SKM-1 treated with dmso at 0.1 percent for 144 hours (cell line): Measurements from ENCODE around the gene NEUROD4.

ENCODE experiments used
- DNase-seq: peaks from one replicate; lab custom pipeline; 2025; ENCODE audit not compliant: unreplicated experiment; lab: John Stamatoyannopoulos, UW

NEUROD4 gene

DNA sequence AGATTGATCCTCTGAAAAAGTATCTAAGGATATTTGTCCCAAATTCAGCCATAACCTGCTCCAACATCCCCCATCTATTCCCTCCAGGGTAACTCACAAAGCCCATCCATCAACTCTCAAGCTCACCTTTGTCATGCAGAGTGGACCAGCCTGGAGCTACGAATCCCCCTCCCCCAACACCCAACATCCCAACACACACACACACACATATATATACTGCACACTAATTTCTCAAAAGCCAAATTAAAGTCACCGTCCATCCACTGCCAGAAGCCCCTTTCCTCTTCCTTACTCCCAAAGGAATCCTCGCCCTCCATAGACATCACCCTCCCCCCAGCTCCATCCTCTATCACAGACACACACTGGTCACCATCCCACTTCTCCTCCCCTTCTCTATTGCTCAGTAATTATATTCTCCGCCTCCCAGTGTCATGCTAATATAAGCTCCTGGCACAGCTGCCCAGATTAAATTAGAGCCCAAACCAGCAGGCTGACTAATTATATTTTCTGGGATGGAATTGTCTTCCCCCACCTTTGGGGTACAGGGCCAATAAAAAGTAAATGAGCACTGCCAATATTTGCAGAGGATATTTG, 21.7 kb upstream of the NEUROD4 start:
- DNase-seq, result no peak

DNA sequence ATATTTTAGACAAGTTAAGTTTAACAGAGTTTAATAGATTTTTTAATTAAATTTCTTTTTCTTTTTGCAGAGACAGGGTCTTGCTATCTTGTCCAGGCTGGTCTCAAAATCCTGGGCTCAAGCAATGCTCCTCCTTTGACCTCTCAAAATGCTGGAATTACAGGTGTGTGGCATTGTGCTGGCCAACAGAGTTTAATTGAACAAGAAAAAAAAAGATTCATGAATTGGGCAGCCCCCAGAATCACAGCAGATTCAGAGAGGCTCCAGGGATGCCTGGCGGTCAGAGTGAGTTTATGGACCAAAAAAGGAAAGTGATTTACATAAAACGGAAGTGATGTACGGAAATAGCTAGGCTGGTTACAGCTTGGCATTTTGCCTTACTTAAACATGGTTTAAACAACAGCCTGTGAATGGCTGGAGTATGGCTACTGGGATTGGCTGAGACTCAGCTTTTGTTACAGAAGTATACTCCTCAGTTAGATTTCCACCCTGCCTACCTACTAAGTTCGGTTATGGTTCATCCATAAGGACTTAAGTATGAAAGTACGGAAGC, 20.7 kb upstream of the NEUROD4 start:
- DNase-seq, result no peak

DNA sequence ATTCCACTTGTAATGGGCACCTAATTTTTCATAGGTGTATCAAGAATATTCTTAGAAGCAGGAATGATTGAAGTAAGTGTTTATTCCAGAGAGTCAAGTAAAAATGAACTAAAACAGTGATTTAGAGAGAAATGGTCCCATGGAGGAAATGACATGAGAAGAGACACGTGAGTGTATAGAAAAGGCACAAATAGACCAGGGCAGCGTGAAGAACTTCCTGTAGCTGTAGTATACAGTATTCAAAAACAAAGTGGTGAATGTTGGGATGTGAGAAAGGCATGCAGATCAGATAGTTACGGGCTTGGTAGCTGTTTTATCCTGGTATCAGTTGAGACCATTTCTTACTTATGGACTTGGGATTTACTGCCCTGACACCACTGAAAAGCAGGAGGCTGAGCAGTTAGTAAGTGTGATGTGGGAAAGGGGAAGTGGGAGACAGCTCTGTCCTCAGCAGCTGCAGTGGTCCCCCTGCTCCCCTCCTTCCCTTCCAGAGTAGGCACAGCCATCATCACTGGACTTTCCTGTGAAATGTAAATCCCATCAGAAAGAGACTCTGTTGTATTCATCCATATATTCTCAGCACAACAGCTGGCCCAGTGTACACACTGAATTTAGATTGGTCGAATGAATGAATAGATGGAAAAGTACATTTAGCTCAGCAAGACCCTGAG, 18.4 kb upstream of the NEUROD4 start:
- no peak for DNase-seq

DNA sequence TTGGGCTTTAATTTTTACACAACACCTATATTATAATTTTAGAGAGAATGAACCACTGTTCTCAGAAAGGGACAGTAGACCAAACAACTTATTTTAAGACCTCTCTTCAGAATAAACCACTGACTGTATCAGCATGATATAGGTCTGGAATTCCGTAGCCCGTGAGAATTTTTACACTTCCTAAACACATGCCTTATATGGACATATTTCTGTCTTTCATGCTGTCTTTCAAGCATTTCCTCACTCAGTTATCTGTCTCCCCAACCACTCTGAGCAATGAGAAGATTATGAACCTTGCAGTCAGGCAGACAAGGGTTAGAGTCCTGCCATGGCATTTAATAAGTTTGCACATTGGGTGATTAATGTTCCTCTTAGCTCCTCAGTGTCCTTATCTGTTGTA, 17.4 kb upstream of the NEUROD4 start:
- no peak for DNase-seq

DNA sequence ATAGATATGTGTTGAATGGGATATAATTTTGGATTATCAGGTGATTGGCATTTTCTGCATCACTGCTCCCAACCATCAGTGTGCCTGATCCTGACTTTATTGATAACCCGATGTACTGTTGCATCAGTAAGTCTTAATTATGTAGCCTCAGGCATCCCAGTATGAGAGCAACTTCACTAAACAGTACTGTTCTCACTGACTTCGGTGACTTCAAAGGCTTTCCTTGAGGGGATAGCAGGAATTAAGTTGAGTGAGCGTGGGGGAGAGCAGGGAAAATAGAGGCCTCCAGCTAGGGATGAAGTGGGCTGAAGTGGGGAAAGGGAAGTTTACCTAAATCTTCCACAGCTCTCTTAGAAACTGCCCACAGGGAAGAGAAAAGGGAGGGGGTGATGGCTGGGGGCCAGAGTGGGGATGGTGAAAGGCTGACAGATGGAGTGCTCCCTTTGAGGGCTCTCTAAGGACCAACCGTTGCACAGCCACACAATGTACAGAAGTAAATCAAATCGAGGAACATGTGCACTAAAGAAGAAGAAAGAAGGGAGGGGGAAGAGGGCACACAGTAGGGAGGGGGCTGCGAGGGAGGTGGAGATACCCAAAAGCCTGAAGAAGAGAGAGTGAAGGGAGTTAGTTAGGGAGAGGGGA, 10.7 kb upstream of the NEUROD4 start:
- DNase-seq, result no peak

DNA sequence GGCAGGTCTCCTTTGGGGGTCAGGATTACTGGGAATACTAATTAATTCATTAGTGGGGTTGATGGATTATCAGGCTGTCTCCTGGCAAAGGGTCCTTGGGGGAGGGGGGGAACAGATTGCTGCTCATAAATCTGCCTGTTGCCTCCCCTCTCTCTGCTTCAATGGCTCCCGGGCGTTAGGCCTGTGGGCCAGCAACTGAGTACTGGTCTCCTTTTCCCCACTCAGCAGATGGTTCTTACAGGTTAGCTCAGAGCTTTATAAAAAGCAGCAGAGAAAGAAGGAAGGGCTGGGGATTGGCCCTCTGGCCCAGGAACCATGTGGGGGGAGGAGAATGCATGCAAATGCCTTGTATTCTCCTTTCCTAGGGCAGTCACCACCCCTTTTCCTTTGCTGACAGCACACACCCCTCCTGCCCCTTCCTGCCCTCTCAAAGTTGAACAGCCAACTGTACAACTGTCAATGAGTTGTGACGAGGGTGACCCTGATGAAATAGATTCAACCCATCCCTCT, 2.3 kb upstream of the NEUROD4 start:
- no peak for DNase-seq

DNA sequence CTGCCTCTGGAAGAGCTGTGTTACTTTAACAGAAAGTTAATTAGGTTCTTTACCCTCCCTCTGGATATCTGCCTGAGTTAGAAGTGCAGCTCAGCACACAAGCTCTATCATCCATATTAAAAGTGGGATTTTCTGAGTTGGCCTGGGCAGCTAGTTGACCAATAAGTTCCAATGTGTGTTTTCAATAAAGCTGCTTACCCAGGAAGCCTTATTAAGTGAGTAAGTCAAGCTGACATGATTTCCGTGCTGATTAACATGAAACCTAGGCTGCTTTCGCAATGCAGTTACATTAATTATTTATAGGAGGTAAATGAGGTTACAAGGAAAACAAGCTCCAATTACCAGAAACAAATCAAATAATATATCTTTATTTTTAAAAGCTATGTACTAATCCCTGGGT, 4.8 kb downstream of the NEUROD4 start:
- DNase-seq, result no peak

DNA sequence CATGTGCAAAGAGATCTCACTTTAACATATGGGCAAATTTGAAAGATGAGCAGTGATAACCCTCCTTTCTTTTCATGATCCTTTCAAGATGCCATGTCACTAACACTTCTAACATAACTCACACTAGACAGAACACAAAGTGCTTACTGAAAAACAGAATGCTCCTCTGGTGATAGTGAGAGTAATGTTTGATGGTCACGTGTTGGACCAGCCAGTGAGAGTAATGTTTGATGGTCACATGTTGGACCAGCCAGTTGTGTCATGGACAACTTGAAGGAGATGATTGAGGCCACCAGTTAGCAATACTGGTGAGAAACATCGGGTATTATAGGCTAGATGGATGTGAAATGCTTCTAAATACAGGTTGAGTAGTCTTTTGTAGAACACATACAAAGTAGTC, 5.7 kb downstream of the NEUROD4 start:
- DNase-seq, result no peak

DNA sequence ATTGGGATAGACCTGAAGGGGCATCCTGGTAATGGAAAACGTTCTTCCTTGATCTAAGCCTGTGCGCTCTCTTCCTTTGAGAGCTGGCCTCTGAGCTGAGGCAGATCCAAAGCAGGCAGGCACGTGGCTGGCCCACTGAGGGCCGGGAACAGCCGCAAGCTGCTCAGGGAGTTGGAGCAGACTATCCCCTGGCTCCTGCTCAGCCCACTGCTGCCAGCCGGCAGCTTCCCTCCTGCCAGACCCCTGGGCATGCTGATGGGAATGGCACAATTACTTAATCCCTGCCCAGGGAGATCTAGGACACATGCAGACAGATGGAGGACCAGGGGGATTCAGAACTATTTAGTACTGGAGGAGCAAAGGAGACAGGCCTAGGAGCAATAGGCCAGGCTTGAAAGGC, 14.4 kb downstream of the NEUROD4 start:
- no peak for DNase-seq

DNA sequence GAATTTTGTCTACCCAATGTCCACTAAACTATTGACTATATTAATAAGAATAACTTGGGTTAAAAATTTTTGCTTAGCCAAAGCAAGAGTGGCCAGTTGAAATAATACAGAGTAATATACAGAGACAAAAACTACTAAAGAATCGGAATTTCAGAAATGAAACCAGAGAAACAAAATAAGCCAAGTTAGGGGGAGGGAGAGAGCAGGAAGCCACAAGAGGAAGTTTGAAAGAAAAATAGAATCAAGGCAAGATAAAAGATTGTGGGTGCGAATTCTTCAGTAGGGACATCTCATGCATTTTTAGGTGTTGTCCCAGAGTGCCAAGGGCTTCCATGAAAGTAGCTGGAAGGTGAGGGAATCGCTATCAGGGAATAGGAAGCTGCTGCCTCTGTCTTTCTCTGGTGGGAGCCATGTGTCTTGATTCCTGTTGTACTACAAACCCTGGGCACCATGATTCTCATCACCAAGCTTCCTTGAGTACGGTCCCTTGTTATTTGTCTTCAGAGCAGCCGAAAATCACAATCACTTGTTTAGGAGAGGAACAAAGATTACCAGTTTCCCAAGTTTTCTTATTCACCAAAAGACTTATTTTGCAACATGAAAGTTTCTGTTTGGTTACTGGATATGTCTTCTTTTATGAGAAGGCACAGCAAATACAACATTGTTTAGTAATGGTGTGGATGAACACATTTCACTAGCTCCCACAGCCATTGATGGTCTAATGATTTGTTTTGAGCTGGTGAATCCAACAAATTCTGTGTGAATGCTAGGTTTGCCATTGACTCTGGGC, 16.7 kb downstream of the NEUROD4 start:
- DNase-seq, result peak; percentile 5

DNA sequence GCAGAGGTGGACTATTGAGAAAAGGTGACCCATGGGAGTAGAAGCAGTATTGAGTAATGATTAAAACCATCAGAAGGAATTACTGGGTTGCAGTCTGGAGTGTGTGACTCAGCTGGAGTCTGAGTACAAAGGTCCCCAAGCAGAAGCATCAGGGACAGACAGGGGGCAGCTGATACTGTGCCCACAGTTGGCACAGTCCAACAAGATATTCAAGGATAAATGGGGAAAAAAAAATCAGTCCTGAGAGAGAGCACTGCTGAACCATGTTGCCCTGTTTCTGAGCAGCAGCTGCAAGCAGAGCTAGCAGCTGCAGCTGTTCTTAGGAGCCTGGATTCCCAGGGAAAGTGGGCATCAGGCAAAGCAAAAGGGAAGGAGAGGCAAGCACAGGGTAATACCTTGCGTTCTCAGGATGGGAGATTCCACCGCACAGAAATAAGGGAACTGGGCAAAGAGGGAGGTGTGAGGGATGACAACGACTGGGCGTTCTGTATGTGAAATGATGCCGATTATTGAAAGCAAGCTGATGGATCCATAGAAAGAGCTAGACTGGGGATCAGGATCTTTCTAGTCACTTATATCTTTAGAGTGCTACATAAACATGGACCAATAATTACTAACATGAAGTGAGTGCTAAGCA, 17.7 kb downstream of the NEUROD4 start:
- no peak for DNase-seq

DNA sequence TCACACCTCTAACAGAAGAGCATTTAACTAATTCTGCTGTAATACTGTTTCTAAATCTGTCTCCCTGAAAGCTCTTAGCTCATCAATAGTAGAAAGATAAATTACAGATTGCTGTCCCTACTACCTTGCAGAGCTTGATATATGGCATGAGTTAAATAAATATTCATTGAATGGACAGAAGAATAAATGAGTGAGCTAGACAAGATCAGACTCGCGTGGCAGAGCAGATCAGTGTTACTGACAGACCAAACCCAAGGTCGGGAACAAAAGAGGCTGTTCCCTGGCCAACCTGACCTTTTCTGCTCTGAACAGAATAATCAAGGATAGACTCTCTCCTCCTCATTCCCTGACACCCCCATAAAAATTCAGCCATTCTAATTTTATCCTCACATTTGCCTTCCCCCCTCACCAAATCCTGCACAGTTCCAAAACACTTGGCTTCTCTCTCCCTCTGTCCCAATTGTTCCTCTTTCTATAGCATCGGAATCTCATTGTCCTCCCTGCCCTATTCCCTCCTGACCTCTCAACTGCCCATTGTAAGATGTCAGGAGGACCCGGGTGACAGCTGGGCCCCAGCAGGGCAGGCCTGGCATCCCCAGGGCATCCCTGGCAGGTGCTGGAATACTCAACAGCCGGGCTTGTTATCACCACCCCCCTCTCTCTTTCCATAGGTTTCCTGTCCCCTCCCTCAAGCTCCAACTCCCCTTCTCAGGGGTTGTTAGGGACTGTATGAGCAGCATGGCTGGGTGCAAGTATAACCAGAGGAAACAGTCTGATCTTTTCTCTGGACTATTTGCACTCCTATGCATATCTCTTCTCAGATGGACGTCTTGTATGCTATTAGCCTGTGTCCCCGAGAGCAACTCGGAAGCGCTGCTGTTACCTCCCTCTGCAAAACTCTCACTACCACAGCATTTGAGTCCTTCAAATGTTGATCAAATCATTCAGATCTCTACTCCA, 19.9 kb downstream of the NEUROD4 start:
- DNase-seq, result no peak

DNA sequence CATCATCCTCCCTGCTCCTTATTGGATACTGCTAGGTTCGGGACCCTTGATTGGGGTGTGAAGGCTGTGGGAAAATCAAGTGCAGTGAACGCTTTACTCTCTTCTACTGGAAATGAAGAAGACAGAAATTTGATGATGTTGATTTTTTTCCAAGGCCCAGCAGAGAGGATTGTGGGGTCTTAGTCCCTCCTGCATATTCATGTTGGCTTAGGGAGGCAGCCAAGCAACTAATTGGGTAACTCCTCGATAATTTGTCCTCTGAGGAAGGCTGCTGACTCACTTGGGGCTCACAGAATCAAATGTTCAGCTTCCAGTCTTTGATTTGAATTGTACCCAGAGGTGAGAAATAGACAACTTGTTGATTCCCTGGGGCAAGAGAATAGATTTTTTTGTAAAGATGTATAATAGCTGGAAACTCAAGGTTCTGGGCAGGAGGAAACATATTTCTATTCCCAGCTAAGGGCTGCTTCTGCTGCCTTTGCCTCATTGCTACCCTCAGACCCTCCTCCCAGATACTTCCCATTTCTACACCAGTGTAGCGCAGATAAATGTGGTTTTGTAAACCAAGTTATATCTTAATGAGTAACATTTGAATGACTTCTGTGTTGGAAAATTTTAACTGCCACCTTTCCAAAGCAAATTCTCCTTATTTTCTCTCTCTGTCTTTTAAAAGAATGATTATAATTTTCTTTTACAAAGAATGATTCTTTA, 21.7 kb downstream of the NEUROD4 start:
- peak; percentile 4 for DNase-seq

DNA sequence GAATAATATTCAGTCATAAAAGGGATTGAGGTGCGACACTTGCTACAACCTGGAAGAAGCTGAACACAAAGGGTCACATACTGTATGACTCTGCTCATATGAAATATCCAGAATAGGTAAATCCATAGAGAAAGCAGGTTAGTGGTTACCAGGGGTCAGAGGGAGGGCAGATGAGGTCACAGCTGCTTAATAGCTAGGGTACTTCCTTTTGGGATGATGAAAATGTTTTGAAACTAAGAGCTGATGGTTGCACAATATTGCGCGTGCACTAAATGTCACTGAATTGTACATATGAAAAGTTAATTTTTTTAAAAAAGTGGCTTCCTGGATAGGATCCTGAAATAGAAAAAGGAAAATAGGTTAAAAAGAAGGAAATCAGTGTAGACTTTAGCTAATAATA, 23.8 kb downstream of the NEUROD4 start:
- DNase-seq, result peak; percentile 64

DNA sequence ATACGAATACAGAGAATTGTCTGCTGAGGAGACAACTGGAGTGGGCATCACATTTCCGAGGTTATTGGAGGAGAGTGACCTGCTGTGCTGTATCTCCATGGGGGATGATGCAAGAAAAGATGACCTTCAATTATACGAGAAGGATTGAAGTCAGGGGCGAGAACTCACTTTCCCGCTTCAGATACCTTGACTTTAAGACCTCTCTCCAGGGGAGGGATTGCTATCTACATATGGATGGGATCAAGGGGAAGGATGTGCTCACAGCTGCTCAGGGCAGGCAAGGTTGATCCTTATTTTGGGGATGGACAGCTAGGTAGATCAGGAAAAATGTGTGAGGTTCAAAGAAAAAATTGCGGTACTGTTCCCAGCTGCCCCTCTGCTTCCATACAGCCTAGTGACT, 24.4 kb downstream of the NEUROD4 start:
- no peak for DNase-seq

DNA sequence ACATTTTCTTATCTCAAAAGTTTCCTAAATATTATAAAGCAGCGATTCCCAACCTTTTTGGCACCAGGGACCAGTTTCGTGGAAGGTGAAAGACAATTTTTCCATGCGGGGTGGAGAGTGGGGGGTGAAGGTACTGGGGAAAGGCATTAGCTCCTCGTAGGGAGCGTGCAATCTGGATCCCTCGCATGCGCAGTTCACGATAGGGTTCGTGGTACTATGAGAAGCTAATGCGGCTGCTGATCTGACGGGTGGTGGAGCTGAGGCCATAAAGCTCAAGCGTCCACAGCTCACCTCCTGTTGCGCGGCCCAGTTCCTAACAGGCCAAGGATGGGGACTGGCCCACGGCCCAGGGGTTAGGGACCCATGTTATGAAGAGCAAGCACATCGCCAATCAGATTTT, 29.9 kb downstream of the NEUROD4 start:
- no peak for DNase-seq

DNA sequence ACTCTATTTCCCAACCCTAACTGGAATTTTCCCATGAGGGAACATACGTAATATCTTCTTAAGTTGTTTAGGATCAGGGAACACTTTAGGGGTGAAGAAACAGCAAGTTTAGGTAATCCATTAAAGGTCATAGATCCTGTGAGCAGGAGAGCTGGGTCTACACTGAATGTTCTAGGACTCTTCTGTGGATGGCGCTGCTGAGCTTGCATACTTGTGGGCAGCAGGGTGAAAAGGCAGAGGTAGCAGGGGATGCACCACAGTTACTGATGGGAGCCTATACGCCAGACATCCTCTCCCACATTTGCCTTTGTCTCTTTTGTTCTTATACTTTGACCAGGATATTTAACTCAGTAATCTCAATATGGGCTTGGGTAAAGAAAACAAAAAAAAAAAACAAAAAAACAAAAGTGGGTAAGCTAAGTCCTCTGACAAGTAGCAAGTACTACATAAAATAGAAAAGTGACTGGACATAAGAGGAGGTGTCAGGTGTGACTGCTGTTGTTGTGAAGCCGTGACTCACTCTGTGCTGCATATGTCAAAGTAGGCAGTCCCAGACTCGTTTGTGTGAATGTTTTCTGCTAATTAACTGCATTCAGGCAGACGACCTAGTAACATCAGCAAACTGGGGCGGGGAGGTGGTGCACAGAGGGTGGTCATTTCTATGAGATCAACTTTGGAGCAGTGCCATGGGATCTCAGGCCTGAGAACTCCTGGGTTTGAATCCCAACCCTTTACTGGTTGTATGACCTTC, 31.6 kb downstream of the NEUROD4 start:
- DNase-seq, result no peak

DNA sequence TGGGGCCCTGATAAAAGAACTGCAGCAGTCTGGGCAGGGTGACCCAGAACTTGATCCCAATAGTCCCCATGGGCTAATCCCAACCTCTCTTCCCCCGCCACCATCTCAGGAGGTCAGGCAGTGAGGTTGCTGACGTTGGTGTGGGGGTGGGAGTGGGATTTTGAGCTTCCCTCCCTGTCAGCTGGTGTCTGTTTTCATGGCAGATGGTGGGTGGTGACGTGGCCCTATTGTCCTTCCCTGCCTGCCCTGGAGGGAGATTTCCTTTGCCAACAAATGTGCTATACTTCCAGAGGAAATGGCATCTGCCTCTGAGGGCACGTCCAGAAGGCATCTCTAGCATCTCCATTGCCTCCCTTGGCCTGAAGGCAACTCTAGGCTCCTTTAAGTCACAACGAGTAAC, 37.7 kb downstream of the NEUROD4 start:
- DNase-seq, result no peak
